Measurements from ENCODE around the gene GP9. TPM values are rescaled to one million over a fixed set of nuclear protein-coding genes. Genes with fewer than 3 reads are reported as not detected.
A peak's percentile ranks its signal among the peaks of the same experiment; 100 is the strongest.

Gene GP9
- total and polyA plus RNA-seq, 8 donors, result 0.14 TPM; not detected in 7

- ATAC-seq (no peak), FAIRE-seq (no peak), DNase-seq (peak in 1 of 6 donors; percentile 26)
- Histone ChIP-seq H3K4me1 (no peaks in the 10 kb centered on the region), H3K27me3 (no peaks in the 10 kb centered on the region), H3K36me3 (no peaks in the 10 kb centered on the region), H3K9me3 (no peaks in the 10 kb centered on the region), H3K4me3 (no peak overlapping the region), H3K27ac (no peak overlapping the region)
- intact Hi-C loops (cut with DNase I), result no loop called here
- WGBS, 2 donors, result 77 to 86% methylated on average over 9 of the region's 9 CpGs
- TF ChIP-seq CTCF (IDR thresholded peaks at IDR 0.05), result no peak
These were observed 41.8 kb upstream of the GP9 start for GRCh38 chr3:129018751-129019150.

GRCh38 chr3:129019266-129019665 lies 41.3 kb upstream of the GP9 start:
- intact Hi-C loops (cut with DNase I), result no loop called here
- Histone ChIP-seq H3K9me3 (no peaks in the 10 kb centered on the region), H3K36me3 (no peaks in the 10 kb centered on the region), H3K27ac (no peak overlapping the region), H3K27me3 (no peaks in the 10 kb centered on the region), H3K4me3 (no peak overlapping the region), H3K4me1 (no peaks in the 10 kb centered on the region)
- DNase-seq, result no peak
- no peak for ATAC-seq
- no peak for FAIRE-seq
- 85 to 92% methylated on average over 3 of the region's 3 CpGs for WGBS, 2 donors
- TF ChIP-seq CTCF (IDR thresholded peaks at IDR 0.05), result no peak

- H3K4me3 ChIP-seq, result no peak overlapping the region
- no peaks in the 10 kb centered on the region for H3K4me1 ChIP-seq
- FAIRE-seq (no peak), ATAC-seq (no peak), DNase-seq (peak in 1 of 6 donors; percentile 36)
- H3K27ac ChIP-seq, result no peak overlapping the region
- no peak for TF ChIP-seq CTCF (IDR thresholded peaks at IDR 0.05)
- no peaks in the 10 kb centered on the region for H3K27me3 ChIP-seq
- intact Hi-C loops (cut with DNase I), result no loop called here
- WGBS, 2 donors, result 70 to 78% methylated on average over 5 of the region's 5 CpGs
- no peaks in the 10 kb centered on the region for H3K9me3 ChIP-seq
- no peaks in the 10 kb centered on the region for H3K36me3 ChIP-seq
These were observed 39.9 kb upstream of the GP9 start for GRCh38 chr3:129020691-129021090.

- Histone ChIP-seq H3K4me3 (no peak overlapping the region), H3K27ac (no peak overlapping the region), H3K9me3 (no peaks in the 10 kb centered on the region), H3K36me3 (no peaks in the 10 kb centered on the region), H3K4me1 (no peaks in the 10 kb centered on the region), H3K27me3 (no peaks in the 10 kb centered on the region)
- intact Hi-C loops (cut with DNase I), result no loop called here
- DNase-seq, result no peak
- 71 to 82% methylated on average over 6 of the region's 6 CpGs for WGBS, 2 donors
- no peak for TF ChIP-seq CTCF (IDR thresholded peaks at IDR 0.05)
- FAIRE-seq, result no peak
- no peak for ATAC-seq
These were observed 39.4 kb upstream of the GP9 start for GRCh38 chr3:129021140-129021551.

- H3K4me1 ChIP-seq, result no peaks in the 10 kb centered on the region
- H3K27ac ChIP-seq, result no peak overlapping the region
- intact Hi-C loops (cut with DNase I), result no loop called here
- 72 to 78% methylated on average over 15 of the region's 15 CpGs for WGBS, 2 donors
- H3K27me3 ChIP-seq, result no peaks in the 10 kb centered on the region
- no peak overlapping the region for H3K4me3 ChIP-seq
- no peak for TF ChIP-seq CTCF (IDR thresholded peaks at IDR 0.05)
- no peak for FAIRE-seq
- no peaks in the 10 kb centered on the region for H3K9me3 ChIP-seq
- H3K36me3 ChIP-seq, result no peaks in the 10 kb centered on the region
- no peak for ATAC-seq
- peak in 2 of 6 donors; percentile 53 to 55 for DNase-seq
These were observed 38.2 kb upstream of the GP9 start for GRCh38 chr3:129022114-129023007.
